Karpas-422 (cell line): ENCODE results near the gene PRKN. TPM values are rescaled to one million over a fixed set of nuclear protein-coding genes. Genes with fewer than 3 reads are reported as not detected.

Experiments used
- DNase-seq: peaks from one replicate; pipeline ENCODE4 v3.0.0-alpha.2; 2015
- H2AFZ ChIP-seq: fragments of 200-600 bp; sonication (generic); 2 replicates; pipeline ENCODE4 v1.6.1; 2014; ENCODE audit warnings: antibody characterized with exemption, low read length, mixed read lengths
- H3K27ac ChIP-seq: fragments of 200-600 bp; sonication (generic); 2 replicates; pipeline ENCODE4 v1.5.1; 2014; ENCODE audit warnings: mild to moderate bottlenecking, low read length, moderate library complexity
- H3K27me3 ChIP-seq: fragments of 200-600 bp; sonication (generic); 2 replicates; pipeline ENCODE4 v1.6.1; 2014; ENCODE audit warnings: low read length, mixed read lengths
- H3K36me3 ChIP-seq: fragments of 200-600 bp; sonication (generic); 2 replicates; pipeline ENCODE4 v1.6.1; 2014; ENCODE audit warnings: low read length, mixed read lengths; ENCODE audit not compliant: insufficient read depth
- H3K4me1 ChIP-seq: fragments of 200-600 bp; sonication (generic); 2 replicates; pipeline ENCODE4 v1.6.1; 2014; ENCODE audit warnings: mild to moderate bottlenecking, low read length, mixed read lengths
- H3K4me2 ChIP-seq: fragments of 200-600 bp; sonication (generic); 2 replicates; pipeline ENCODE4 v1.6.1; 2014; ENCODE audit warnings: low read length, low read depth, mild to moderate bottlenecking; ENCODE audit not compliant: poor library complexity, severe bottlenecking
- H3K4me3 ChIP-seq: fragments of 200-600 bp; sonication (generic); 2 replicates; pipeline ENCODE4 v1.5.1; 2014; ENCODE audit warnings: mild to moderate bottlenecking, antibody characterized with exemption, low read length, mixed read lengths
- H3K79me2 ChIP-seq: fragments of 200-600 bp; sonication (generic); 2 replicates; pipeline ENCODE4 v1.6.1; 2014; ENCODE audit warnings: mild to moderate bottlenecking, low read length, mixed read lengths
- H3K9ac ChIP-seq: fragments of 200-600 bp; sonication (generic); 2 replicates; pipeline ENCODE4 v1.6.0; 2014; ENCODE audit warnings: low read length
- H3K9me2 ChIP-seq: fragments of 200-600 bp; sonication (generic), shearing (Covaris generic); replicated peaks from 2 replicates; pipeline ENCODE4 v1.6.0; 2014; ENCODE audit warnings: mild to moderate bottlenecking, low read length, moderate library complexity; ENCODE audit not compliant: insufficient read depth
- H3K9me3 ChIP-seq: fragments of 300-700, 200-600 bp; sonication (generic); 2 replicates; pipeline ENCODE4 v1.6.1; 2014; ENCODE audit warnings: low read length, mixed read lengths
- H4K20me1 ChIP-seq: fragments of 200-600 bp; sonication (generic); 2 replicates; pipeline ENCODE4 v1.6.1; 2014; ENCODE audit warnings: mild to moderate bottlenecking, antibody characterized with exemption, low read length, low read depth; ENCODE audit not compliant: insufficient read depth
- total RNA-seq: library from RNA; depleted of rRNA; stranded (reverse); fragments of >200 nt; shearing (Covaris generic); gene quantifications from 2 replicates; pipeline ENCODE4 v1.2.3, GENCODE V29; 2014; ENCODE audit warnings: low replicate concordance

Gene PRKN
- total RNA-seq, 1 experiment from 2014 or later: not detected

- H3K4me3 ChIP-seq: no peak overlapping the region
- H3K9me2 ChIP-seq: 0 out of 2 replicates have a peak, but pooled peaks cover 4% of the 10 kb centered on the region
- H3K27ac ChIP-seq: no peak overlapping the region
- H3K9ac ChIP-seq: no peak overlapping the region
- no peaks in the 10 kb centered on the region for H3K36me3 ChIP-seq
- H3K27me3 ChIP-seq: no peaks in the 10 kb centered on the region
- H2AFZ ChIP-seq: no peak overlapping the region
- no peaks in the 10 kb centered on the region for H3K79me2 ChIP-seq
- H3K9me3 ChIP-seq: no peaks in the 10 kb centered on the region
- no peaks in the 10 kb centered on the region for H3K4me1 ChIP-seq
- no peak for DNase-seq
- no peaks in the 10 kb centered on the region for H4K20me1 ChIP-seq
- no peak overlapping the region for H3K4me2 ChIP-seq
Measured at GRCh38 chr6:162638931-162639574, 88.5 kb downstream of the PRKN start.

- Histone ChIP-seq H3K36me3 (no peaks in the 10 kb centered on the region), H3K9ac (no peak overlapping the region), H3K4me3 (no peak overlapping the region), H3K27me3 (no peaks in the 10 kb centered on the region), H3K9me3 (no peaks in the 10 kb centered on the region), H3K9me2 (0 out of 2 replicates have a peak, but pooled peaks cover 4% of the 10 kb centered on the region), H3K79me2 (no peaks in the 10 kb centered on the region), H3K27ac (no peak overlapping the region), H4K20me1 (no peaks in the 10 kb centered on the region), H2AFZ (no peak overlapping the region), H3K4me2 (no peak overlapping the region), H3K4me1 (no peaks in the 10 kb centered on the region)
- DNase-seq: no peak
Measured at GRCh38 chr6:162637317-162637716, 90.2 kb downstream of the PRKN start.

GRCh38 chr6:162636167-162636566 is 91.4 kb downstream of the PRKN start:
- H3K4me3 ChIP-seq: no peak overlapping the region
- H2AFZ ChIP-seq: no peak overlapping the region
- H3K79me2 ChIP-seq: no peaks in the 10 kb centered on the region
- no peaks in the 10 kb centered on the region for H3K36me3 ChIP-seq
- H3K9me2 ChIP-seq: 0 out of 2 replicates have a peak, but pooled peaks cover 4% of the 10 kb centered on the region
- H3K27me3 ChIP-seq: no peaks in the 10 kb centered on the region
- H3K27ac ChIP-seq: no peak overlapping the region
- no peaks in the 10 kb centered on the region for H4K20me1 ChIP-seq
- no peaks in the 10 kb centered on the region for H3K4me1 ChIP-seq
- no peak for DNase-seq
- no peak overlapping the region for H3K9ac ChIP-seq
- no peak overlapping the region for H3K4me2 ChIP-seq
- H3K9me3 ChIP-seq: no peaks in the 10 kb centered on the region

- H2AFZ ChIP-seq: no peak overlapping the region
- no peaks in the 10 kb centered on the region for H4K20me1 ChIP-seq
- no peaks in the 10 kb centered on the region for H3K9me2 ChIP-seq
- no peaks in the 10 kb centered on the region for H3K79me2 ChIP-seq
- H3K9ac ChIP-seq: no peak overlapping the region
- no peaks in the 10 kb centered on the region for H3K27me3 ChIP-seq
- H3K4me1 ChIP-seq: no peaks in the 10 kb centered on the region
- H3K9me3 ChIP-seq: peaks cover 6% of the 10 kb centered on the region
- H3K27ac ChIP-seq: no peak overlapping the region
- no peak for DNase-seq
- H3K4me3 ChIP-seq: no peak overlapping the region
- H3K36me3 ChIP-seq: no peaks in the 10 kb centered on the region
- no peak overlapping the region for H3K4me2 ChIP-seq
Measured at GRCh38 chr6:162631546-162631945, 96.0 kb downstream of the PRKN start.

- Histone ChIP-seq H3K79me2 (no peaks in the 10 kb centered on the region), H3K9me3 (peaks cover 6% of the 10 kb centered on the region), H3K4me1 (no peaks in the 10 kb centered on the region), H3K9me2 (no peaks in the 10 kb centered on the region), H3K36me3 (no peaks in the 10 kb centered on the region), H3K9ac (no peak overlapping the region), H3K27ac (no peak overlapping the region), H3K4me2 (no peak overlapping the region), H3K27me3 (no peaks in the 10 kb centered on the region), H2AFZ (no peak overlapping the region), H4K20me1 (no peaks in the 10 kb centered on the region), H3K4me3 (no peak overlapping the region)
- DNase-seq: no peak
Measured at GRCh38 chr6:162630069-162630468, 97.5 kb downstream of the PRKN start.

GRCh38 chr6:162627825-162628224 is 99.7 kb downstream of the PRKN start:
- H3K9ac ChIP-seq: no peak overlapping the region
- no peaks in the 10 kb centered on the region for H4K20me1 ChIP-seq

GRCh38 chr6:162627362-162627761 is 100.2 kb downstream of the PRKN start:
- Histone ChIP-seq H3K4me2 (no peak overlapping the region), H3K36me3 (no peaks in the 10 kb centered on the region), H3K9me3 (peaks cover 9% of the 10 kb centered on the region), H3K4me1 (no peaks in the 10 kb centered on the region), H3K79me2 (no peaks in the 10 kb centered on the region), H3K4me3 (no peak overlapping the region), H2AFZ (no peak overlapping the region), H3K27me3 (no peaks in the 10 kb centered on the region), H4K20me1 (no peaks in the 10 kb centered on the region), H3K27ac (no peak overlapping the region), H3K9me2 (no peaks in the 10 kb centered on the region), H3K9ac (no peak overlapping the region)
- no peak for DNase-seq

More at GRCh38 chr6:162627825-162628224, 99.7 kb downstream of the PRKN start:
- no peak for DNase-seq
- no peak overlapping the region for H3K27ac ChIP-seq
- no peak overlapping the region for H3K4me2 ChIP-seq
- H2AFZ ChIP-seq: no peak overlapping the region
- H3K9me2 ChIP-seq: no peaks in the 10 kb centered on the region
- H3K27me3 ChIP-seq: no peaks in the 10 kb centered on the region
- peaks cover 9% of the 10 kb centered on the region for H3K9me3 ChIP-seq
- no peaks in the 10 kb centered on the region for H3K79me2 ChIP-seq
- no peaks in the 10 kb centered on the region for H3K36me3 ChIP-seq
- H3K4me1 ChIP-seq: no peaks in the 10 kb centered on the region
- H3K4me3 ChIP-seq: no peak overlapping the region

- Histone ChIP-seq H4K20me1 (no peaks in the 10 kb centered on the region), H2AFZ (no peak overlapping the region), H3K9ac (no peak overlapping the region), H3K27ac (no peak overlapping the region), H3K36me3 (no peaks in the 10 kb centered on the region), H3K9me3 (peaks cover 9% of the 10 kb centered on the region), H3K4me1 (no peaks in the 10 kb centered on the region), H3K9me2 (no peaks in the 10 kb centered on the region), H3K79me2 (no peaks in the 10 kb centered on the region), H3K4me3 (no peak overlapping the region), H3K4me2 (no peak overlapping the region), H3K27me3 (no peaks in the 10 kb centered on the region)
- no peak for DNase-seq
Measured at GRCh38 chr6:162626869-162627268, 100.7 kb downstream of the PRKN start.
